ENCODE results near the gene MAPK13. TPM values are rescaled to one million over a fixed set of nuclear protein-coding genes. Genes with fewer than 3 reads are reported as not detected.

The MAPK13 gene
- total RNA-seq, 1 donor from 2014 or later: 5.8 TPM

GRCh38 chr6:36110050-36110449, 20.3 kb upstream of the MAPK13 start:
- H3K4me3 ChIP-seq (ENCODE audit: insufficient read depth, low read depth, low read length): no peak overlapping the region
- H3K27me3 ChIP-seq (ENCODE audit: insufficient read depth, low read length): no peaks in the 10 kb centered on the region
- H3K27ac ChIP-seq (ENCODE audit: low read depth, low read length): no peak overlapping the region
- no peaks in the 10 kb centered on the region for H3K4me1 ChIP-seq (ENCODE audit: insufficient read depth, low read length)
- FAIRE-seq (no peak), DNase-seq (ENCODE audit: low read depth) (no peak)
- H3K36me3 Mint-ChIP-seq (ENCODE audit: low read depth, unreplicated experiment): peaks cover 34% of the 10 kb centered on the region
- peaks cover 26% of the 10 kb centered on the region for H3K36me3 ChIP-seq (ENCODE audit: insufficient read depth, low read length)
- peaks cover 8% of the 10 kb centered on the region for H3K4me1 Mint-ChIP-seq (ENCODE audit: low read depth, unreplicated experiment)
- no peak overlapping the region for H3K4me2 ChIP-seq (ENCODE audit: low read length)
- no peaks in the 10 kb centered on the region for H3K27me3 Mint-ChIP-seq (ENCODE audit: low read depth, unreplicated experiment)
- no peak overlapping the region for H2AFZ ChIP-seq (ENCODE audit: low read depth, low read length)
- H3K9ac ChIP-seq (ENCODE audit: low read length): no peak overlapping the region
- no peaks in the 10 kb centered on the region for H3K9me3 ChIP-seq (ENCODE audit: insufficient read depth, low read depth, low read length)
- H4K20me1 ChIP-seq (ENCODE audit: insufficient read depth, low read length): no peaks in the 10 kb centered on the region
- H3K4me3 Mint-ChIP-seq (ENCODE audit: unreplicated experiment): no peak overlapping the region
- no peaks in the 10 kb centered on the region for H3K9me3 Mint-ChIP-seq (ENCODE audit: unreplicated experiment)
- no peaks in the 10 kb centered on the region for H3K79me2 ChIP-seq (ENCODE audit: insufficient read depth, low read length)
- H3K27ac Mint-ChIP-seq (ENCODE audit: unreplicated experiment): no peak overlapping the region
- no peak for TF ChIP-seq EZH2 (IDR thresholded peaks at IDR 0.05; ENCODE audit: insufficient read depth, low read length)
- TF ChIP-seq, protein P1, sequence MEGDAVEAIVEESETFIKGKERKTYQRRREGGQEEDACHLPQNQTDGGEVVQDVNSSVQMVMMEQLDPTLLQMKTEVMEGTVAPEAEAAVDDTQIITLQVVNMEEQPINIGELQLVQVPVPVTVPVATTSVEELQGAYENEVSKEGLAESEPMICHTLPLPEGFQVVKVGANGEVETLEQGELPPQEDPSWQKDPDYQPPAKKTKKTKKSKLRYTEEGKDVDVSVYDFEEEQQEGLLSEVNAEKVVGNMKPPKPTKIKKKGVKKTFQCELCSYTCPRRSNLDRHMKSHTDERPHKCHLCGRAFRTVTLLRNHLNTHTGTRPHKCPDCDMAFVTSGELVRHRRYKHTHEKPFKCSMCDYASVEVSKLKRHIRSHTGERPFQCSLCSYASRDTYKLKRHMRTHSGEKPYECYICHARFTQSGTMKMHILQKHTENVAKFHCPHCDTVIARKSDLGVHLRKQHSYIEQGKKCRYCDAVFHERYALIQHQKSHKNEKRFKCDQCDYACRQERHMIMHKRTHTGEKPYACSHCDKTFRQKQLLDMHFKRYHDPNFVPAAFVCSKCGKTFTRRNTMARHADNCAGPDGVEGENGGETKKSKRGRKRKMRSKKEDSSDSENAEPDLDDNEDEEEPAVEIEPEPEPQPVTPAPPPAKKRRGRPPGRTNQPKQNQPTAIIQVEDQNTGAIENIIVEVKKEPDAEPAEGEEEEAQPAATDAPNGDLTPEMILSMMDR (IDR thresholded peaks at IDR 0.05; ENCODE audit: insufficient read depth, low read depth, low read length): no peak

- Histone ChIP-seq H4K20me1 (ENCODE audit: insufficient read depth, low read length) (no peaks in the 10 kb centered on the region), H3K27ac (ENCODE audit: low read depth, low read length) (no peak overlapping the region)
- no peak for TF ChIP-seq EZH2 (IDR thresholded peaks at IDR 0.05; ENCODE audit: insufficient read depth, low read length)
- TF ChIP-seq, protein P1 (IDR thresholded peaks at IDR 0.05; ENCODE audit: insufficient read depth, low read depth, low read length): no peak
These were observed 19.4 kb upstream of the MAPK13 start for GRCh38 chr6:36110863-36111262.

GRCh38 chr6:36111526-36111925, 18.8 kb upstream of the MAPK13 start:
- peaks cover 32% of the 10 kb centered on the region for H3K36me3 Mint-ChIP-seq (ENCODE audit: low read depth, unreplicated experiment)
- H4K20me1 ChIP-seq (ENCODE audit: insufficient read depth, low read length): no peaks in the 10 kb centered on the region
- TF ChIP-seq, protein P1 (IDR thresholded peaks at IDR 0.05; ENCODE audit: insufficient read depth, low read depth, low read length): no peak
- no peak for TF ChIP-seq EZH2 (IDR thresholded peaks at IDR 0.05; ENCODE audit: insufficient read depth, low read length)
- H3K27me3 Mint-ChIP-seq (ENCODE audit: low read depth, unreplicated experiment): no peaks in the 10 kb centered on the region
- H3K9me3 Mint-ChIP-seq (ENCODE audit: unreplicated experiment): no peaks in the 10 kb centered on the region
- no peaks in the 10 kb centered on the region for H3K4me1 ChIP-seq (ENCODE audit: insufficient read depth, low read length)
- no peaks in the 10 kb centered on the region for H3K79me2 ChIP-seq (ENCODE audit: insufficient read depth, low read length)
- peak overlapping the region; percentile 34 for H3K27ac Mint-ChIP-seq (ENCODE audit: unreplicated experiment)
- no peak overlapping the region for H3K4me3 Mint-ChIP-seq (ENCODE audit: unreplicated experiment)
- H3K4me3 ChIP-seq (ENCODE audit: insufficient read depth, low read depth, low read length): no peak overlapping the region
- FAIRE-seq (no peak), DNase-seq (ENCODE audit: low read depth) (no peak)
- H3K4me2 ChIP-seq (ENCODE audit: low read length): no peak overlapping the region
- peaks cover 26% of the 10 kb centered on the region for H3K36me3 ChIP-seq (ENCODE audit: insufficient read depth, low read length)
- H3K27ac ChIP-seq (ENCODE audit: low read depth, low read length): no peak overlapping the region
- H3K27me3 ChIP-seq (ENCODE audit: insufficient read depth, low read length): no peaks in the 10 kb centered on the region
- peaks cover 8% of the 10 kb centered on the region for H3K4me1 Mint-ChIP-seq (ENCODE audit: low read depth, unreplicated experiment)
- H3K9me3 ChIP-seq (ENCODE audit: insufficient read depth, low read depth, low read length): no peaks in the 10 kb centered on the region
- H2AFZ ChIP-seq (ENCODE audit: low read depth, low read length): no peak overlapping the region
- no peak overlapping the region for H3K9ac ChIP-seq (ENCODE audit: low read length)

More at GRCh38 chr6:36110863-36111262, 19.4 kb upstream of the MAPK13 start:
- H3K27ac Mint-ChIP-seq (ENCODE audit: unreplicated experiment): no peak overlapping the region
- H3K36me3 Mint-ChIP-seq (ENCODE audit: low read depth, unreplicated experiment): peaks cover 32% of the 10 kb centered on the region
- H3K4me3 Mint-ChIP-seq (ENCODE audit: unreplicated experiment): no peak overlapping the region
- no peaks in the 10 kb centered on the region for H3K27me3 Mint-ChIP-seq (ENCODE audit: low read depth, unreplicated experiment)
- Histone ChIP-seq H3K9ac (ENCODE audit: low read length) (no peak overlapping the region), H3K27me3 (ENCODE audit: insufficient read depth, low read length) (no peaks in the 10 kb centered on the region), H3K4me2 (ENCODE audit: low read length) (no peak overlapping the region), H3K79me2 (ENCODE audit: insufficient read depth, low read length) (no peaks in the 10 kb centered on the region), H3K36me3 (ENCODE audit: insufficient read depth, low read length) (peaks cover 26% of the 10 kb centered on the region), H2AFZ (ENCODE audit: low read depth, low read length) (no peak overlapping the region), H3K9me3 (ENCODE audit: insufficient read depth, low read depth, low read length) (no peaks in the 10 kb centered on the region), H3K4me1 (ENCODE audit: insufficient read depth, low read length) (no peaks in the 10 kb centered on the region), H3K4me3 (ENCODE audit: insufficient read depth, low read depth, low read length) (no peak overlapping the region)
- FAIRE-seq (no peak), DNase-seq (ENCODE audit: low read depth) (no peak)
- no peaks in the 10 kb centered on the region for H3K9me3 Mint-ChIP-seq (ENCODE audit: unreplicated experiment)
- peaks cover 8% of the 10 kb centered on the region for H3K4me1 Mint-ChIP-seq (ENCODE audit: low read depth, unreplicated experiment)
